ENCODE data around the gene BHMT2.

DNA sequence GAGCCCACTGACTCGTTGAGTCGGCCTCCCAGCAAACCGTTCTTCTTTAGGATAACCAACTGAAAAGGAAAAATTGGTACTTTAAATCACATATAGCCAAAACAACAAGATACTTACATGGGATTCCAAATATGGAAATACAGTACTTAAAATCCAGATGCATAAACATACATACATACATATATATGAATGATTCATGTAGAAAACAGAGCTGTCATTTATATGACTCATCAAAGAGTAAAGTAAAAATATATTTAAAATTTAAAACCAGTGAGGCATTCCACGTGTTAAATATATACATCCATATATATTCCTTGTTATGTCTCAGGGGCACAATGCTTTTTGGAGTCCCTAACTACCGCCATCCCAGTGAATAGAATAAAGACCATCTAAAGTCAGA is 36.8 kb upstream of the BHMT2 start:
- TF ChIP-seq POLR2A (IDR thresholded peaks at IDR 0.05; ENCODE audit: low read depth, low read length): no peak
- TF ChIP-seq TAF1 (IDR thresholded peaks at IDR 0.05; ENCODE audit: borderline replicate concordance, low read depth, low read length): no peak
